Measurements from ENCODE around the gene PKP4.

PKP4 gene

GRCh38 chr2:158647436-158648231 is 190.9 kb downstream of the PKP4 start:
- H3K27ac ChIP-seq, result no peak overlapping the region
- no peak for TF ChIP-seq CTCF (conservative IDR thresholded peaks at IDR 0.05)
- no peak for TF ChIP-seq ZFX (IDR thresholded peaks at IDR 0.05)

GRCh38 chr2:158649846-158650245 is 193.1 kb downstream of the PKP4 start:
- no peak overlapping the region for H3K27ac ChIP-seq
- TF ChIP-seq CTCF (conservative IDR thresholded peaks at IDR 0.05), result no peak
- no peak for TF ChIP-seq ZFX (IDR thresholded peaks at IDR 0.05)

GRCh38 chr2:158650646-158651357 is 194.1 kb downstream of the PKP4 start:
- H3K27ac ChIP-seq, result no peak overlapping the region
- TF ChIP-seq ZFX (IDR thresholded peaks at IDR 0.05), result no peak
- TF ChIP-seq CTCF (conservative IDR thresholded peaks at IDR 0.05), result no peak

- TF ChIP-seq CTCF (conservative IDR thresholded peaks at IDR 0.05), result no peak
- no peak for TF ChIP-seq ZFX (IDR thresholded peaks at IDR 0.05)
- no peak overlapping the region for H3K27ac ChIP-seq
These were observed 194.8 kb downstream of the PKP4 start for GRCh38 chr2:158651358-158652057.

GRCh38 chr2:158655628-158656027 is 198.9 kb downstream of the PKP4 start:
- TF ChIP-seq CTCF (conservative IDR thresholded peaks at IDR 0.05) (no peak), ZFX (IDR thresholded peaks at IDR 0.05) (no peak)
- no peak overlapping the region for H3K27ac ChIP-seq

- no peak for TF ChIP-seq ZFX (IDR thresholded peaks at IDR 0.05)
- TF ChIP-seq CTCF (conservative IDR thresholded peaks at IDR 0.05), result no peak
- no peak overlapping the region for H3K27ac ChIP-seq
These were observed 199.9 kb downstream of the PKP4 start for GRCh38 chr2:158656492-158657229.
